Suppressor macrophage (primary cell): Measurements from ENCODE around the gene PCDH15.
A peak's percentile ranks its signal among the peaks of the same experiment; 100 is the strongest.
"Not testable (repeated sequence)": the region's sequence is repeated elsewhere in the genome, so short reads cannot be mapped to it uniquely, and the experiment has no call there.

Experiments
- DNase-seq, 4 experiments: peaks; one replicate each; pipeline ENCODE4 v3.0.0-alpha.2; 2020 to 2022

PCDH15 gene

GRCh38 chr10:54550016-54550415, 251.0 kb downstream of the PCDH15 start:
- DNase-seq = no peak

DNA sequence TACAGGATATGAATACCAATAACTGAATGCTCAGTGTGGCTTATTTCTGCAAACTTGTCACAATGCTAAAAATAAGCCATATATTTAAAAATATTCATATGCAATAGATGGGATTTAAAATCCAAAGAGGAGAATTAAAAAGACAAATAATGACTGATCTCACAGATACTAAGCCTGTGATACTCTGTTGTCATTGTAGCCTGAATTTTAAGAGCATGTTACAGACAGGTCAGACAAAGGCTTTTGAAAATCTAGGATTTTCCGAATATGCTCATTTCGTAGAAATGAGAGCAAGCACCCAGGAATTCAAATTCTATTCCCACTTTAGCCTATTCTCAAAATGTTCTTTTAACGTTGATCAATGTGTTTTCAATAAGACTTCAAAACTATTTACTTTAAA, 269.7 kb downstream of the PCDH15 start:
- no peak for DNase-seq

- no peak for DNase-seq
Measured at GRCh38 chr10:54530299-54530698, 270.7 kb downstream of the PCDH15 start.

- no peak for DNase-seq
Measured at GRCh38 chr10:54525816-54526215, 275.2 kb downstream of the PCDH15 start.

DNA sequence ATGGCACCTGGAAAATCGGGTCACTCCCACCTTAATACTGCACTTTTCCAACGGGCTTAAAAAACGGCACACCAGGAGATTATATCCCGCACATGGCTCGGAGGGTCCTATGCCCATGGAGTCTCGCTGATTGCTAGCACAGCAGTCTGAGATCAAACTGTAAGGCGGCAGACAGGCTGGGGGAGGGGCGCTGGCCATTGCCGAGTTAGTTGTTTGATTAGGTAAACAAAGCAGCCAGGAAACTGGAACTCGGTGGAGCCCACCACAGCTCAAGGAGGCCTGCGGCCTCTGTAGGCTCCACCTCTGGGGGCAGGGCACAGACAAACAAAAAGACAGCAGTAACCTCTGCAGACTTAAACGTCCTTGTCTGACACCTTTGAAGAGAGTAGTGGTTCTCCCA, 285.8 kb downstream of the PCDH15 start:
- DNase-seq = not testable (repeated sequence)

DNA sequence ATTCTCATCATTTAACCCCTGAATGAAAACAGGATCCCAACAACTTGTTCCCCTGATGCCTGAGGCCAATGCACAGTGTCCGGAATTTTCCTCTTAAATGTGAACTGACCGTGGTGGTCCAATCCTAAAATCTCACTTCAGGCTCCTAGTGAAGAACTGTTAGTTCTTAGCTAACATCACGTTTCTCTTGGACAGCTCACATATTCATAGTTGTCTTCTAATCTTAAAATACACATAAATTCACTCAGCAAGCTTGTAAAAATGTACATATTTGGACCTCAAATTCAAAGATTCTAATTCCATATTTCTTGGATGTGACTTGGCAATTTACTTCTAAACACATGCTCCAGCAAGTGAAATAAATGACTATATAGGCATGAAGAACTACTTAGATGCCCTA, 297.2 kb downstream of the PCDH15 start:
- no peak for DNase-seq

DNA sequence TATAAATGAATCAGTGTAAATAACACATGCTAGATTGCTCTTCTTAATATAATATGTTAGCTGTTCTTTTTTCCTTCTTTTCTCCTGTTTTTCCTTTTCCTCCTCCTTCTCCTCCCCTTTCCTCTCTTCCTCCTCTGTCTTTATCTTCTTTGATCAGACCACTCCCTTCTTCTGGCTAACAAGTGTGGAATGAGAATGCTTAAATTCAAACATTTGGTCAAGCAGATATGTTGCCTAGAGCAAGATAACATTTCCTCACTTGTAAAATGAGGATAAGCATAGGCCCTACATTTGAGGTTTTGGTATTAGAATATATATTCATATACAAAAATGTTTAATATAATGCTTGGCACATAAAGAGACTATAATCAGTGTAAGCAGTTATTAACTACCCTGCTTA, 299.1 kb downstream of the PCDH15 start:
- DNase-seq = no peak

DNA sequence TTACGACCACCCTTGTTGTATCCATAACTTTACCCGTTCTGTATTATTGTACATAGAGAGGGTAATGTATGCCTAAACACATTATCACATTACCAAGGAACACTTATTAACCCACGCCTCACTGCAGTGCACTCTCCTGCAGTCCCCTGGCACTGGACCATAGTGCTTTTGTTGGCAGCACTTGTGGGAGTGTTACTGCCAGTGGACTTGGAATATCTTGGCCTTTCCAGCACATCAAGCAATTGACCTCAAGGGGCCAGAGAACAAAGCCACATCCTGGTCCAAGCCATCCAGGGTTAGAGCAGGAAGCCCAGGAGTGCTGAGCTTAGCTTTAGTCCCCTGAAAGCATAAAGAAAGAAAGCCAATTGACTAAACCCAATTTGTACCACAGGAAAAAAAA, 304.2 kb downstream of the PCDH15 start:
- no peak for DNase-seq

GRCh38 chr10:54487743-54488142, 313.3 kb downstream of the PCDH15 start:
- DNase-seq = no peak

DNA sequence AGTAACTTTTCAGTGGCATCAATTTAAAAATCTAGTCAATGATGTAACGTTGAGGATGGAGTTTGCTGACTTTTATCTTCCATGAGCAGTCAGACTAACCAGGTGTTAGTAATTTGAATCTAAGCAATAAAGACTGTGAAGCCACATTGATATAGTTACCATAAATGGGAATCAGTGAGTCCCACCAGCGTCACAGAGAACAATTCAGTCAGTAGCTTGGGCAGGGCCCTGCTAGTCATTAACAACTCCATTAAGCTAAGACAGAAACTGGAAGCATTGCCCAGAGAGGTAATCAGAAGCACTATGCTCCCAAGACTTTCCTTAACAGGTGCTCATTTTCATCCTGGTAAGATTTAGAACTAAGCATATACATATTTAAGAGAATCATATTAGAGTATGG, 315.1 kb downstream of the PCDH15 start:
- DNase-seq = no peak

DNA sequence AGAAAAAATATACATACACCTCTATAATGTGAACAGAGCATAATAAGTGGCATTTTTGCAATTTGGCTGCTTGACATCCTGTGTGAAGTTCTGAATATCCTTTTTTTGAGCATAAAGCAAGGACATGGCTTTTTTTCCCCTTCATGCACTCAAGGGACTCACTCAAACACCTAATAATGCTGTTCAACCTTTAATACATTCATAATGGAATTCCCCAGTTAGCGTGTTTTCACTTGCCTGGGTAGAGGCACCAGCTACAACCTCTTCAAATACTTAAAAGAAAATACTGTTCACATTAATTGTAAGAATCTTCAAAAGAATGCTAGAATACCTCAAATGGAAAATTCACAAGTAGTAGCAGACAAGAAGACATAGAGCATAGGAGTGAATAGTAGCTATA, 316.8 kb downstream of the PCDH15 start:
- DNase-seq = no peak

DNA sequence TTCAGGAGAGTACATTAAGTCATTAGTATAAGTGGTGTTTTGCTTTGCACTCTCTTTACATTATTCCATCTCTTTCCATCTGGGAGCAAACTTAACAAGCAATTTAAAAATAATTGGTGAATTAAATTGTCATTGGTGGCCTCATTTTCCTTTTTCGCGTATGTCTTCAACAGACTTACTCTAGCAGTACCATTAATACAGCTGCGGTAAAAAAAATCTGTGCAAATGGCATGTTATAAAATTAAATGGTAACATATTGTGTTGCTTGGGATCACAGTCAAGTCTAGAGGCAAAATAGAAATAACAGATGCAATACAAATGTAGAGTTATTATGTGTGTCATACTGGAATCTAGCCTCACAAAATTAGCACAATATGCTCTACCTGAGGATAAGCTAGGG, 322.4 kb downstream of the PCDH15 start:
- no peak for DNase-seq

- no peak for DNase-seq
Measured at GRCh38 chr10:54477738-54478137, 323.3 kb downstream of the PCDH15 start.

GRCh38 chr10:54470324-54470631, 330.8 kb downstream of the PCDH15 start:
- no peak for DNase-seq

DNA sequence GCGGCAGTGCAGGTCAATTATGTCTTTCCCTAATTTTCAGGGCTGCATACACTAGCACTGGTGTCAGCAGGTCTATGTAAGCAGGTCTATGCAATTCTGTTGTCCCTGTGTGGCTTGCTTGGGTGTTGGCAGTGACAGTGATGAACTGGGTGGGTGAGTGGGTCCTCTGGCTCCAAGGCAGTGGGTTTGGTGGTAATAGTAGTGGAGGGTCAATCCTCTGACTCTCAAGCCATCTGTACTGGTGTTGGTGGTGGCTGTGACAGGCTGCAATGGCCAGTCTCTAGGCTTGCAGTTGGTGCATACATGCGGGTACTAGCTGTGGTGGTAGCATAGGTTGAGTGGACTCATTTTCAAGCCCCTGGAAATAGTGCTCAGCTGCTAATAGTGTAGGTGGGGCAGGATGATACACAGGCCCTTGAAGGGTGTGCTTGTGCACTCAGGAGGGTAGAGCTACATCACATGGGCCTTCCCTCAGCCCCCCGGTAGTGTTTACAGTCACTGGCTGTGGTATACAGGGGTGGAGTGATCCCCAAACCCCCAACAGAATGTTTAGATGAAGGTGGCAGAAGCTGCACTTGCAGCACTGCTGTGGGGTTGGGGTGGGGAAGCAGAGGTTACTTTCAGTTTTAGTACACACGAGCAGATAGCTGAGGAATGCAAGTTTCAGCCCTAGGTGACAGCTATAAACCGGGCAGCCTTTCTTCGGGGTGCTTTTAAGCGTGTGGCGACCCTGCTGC, 331.3 kb downstream of the PCDH15 start:
- DNase-seq = no peak

DNA sequence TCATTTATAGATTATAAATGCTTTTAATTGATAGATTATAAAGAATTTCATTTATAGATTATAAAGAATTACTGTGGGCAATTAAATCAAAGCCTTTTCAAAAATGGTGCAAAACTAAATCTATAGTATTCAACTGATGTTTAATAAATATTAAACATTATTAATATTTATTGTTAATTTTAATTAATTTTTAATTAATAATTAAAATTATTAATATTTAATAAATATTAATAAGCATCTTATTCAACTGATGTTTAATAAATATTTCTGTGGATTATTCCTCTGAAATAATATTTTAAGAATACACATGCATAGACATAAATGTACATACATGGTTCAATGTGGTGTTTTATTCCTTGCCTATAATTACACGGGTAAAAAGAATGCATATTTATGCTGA, 346.8 kb downstream of the PCDH15 start:
- no peak for DNase-seq

DNA sequence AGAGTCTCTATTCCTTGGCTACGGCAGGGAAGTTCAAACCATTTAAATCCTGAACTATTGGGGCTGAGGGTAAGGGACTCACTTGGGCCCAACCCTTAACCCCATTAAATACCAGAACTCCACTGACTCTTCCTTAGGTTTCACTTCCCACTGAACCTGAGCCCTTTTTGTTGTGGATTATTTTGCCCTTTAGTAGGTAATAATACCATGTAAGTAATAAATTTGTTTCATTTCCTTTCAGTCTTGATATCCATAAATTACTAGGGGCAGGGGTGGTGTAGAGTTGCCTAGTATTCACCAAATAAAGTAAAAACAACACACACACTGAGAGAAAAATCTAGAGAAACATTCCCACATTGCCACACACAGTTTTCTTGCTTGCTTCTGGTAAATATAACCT, 352.0 kb downstream of the PCDH15 start:
- DNase-seq = no peak

DNA sequence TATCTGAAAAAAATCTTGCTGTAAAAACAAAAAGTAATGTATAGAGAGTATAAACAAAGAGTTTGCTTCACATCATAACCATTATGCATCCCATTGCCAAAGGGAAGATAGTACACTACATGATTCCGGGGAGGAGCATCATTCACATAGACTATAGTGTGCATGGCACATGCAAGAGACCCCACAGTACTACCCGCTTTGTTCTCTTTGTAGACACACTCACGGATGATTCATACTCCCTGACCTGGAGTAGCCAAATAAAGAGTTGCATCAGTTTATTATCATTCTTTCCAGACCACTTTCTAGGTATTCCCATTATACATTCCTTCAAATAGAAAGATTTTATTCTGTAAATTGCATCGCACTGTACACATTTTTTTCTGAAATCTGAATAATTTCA, 356.9 kb downstream of the PCDH15 start:
- no peak for DNase-seq

- DNase-seq = no peak
Measured at GRCh38 chr10:54441275-54441674, 359.8 kb downstream of the PCDH15 start.

- DNase-seq = no peak
Measured at GRCh38 chr10:54434782-54435181, 366.2 kb downstream of the PCDH15 start.

DNA sequence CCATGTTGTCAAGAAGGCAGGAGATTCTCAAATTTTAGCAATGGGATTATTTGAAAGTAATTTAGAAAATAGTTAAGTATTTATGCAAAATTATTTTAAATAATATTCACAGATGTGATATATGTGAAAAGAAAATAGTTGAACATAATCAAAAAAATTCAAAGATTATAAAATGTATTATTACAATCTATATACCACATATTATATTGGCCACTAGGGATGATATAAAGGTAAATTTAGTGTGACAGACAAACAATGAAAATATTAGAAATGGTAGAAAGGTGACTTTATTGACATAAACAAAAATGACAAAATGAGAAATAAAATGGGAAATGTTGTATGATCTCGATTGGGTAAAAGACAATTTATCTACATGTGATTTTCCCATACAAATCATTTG, 385.5 kb downstream of the PCDH15 start:
- no peak for DNase-seq

DNA sequence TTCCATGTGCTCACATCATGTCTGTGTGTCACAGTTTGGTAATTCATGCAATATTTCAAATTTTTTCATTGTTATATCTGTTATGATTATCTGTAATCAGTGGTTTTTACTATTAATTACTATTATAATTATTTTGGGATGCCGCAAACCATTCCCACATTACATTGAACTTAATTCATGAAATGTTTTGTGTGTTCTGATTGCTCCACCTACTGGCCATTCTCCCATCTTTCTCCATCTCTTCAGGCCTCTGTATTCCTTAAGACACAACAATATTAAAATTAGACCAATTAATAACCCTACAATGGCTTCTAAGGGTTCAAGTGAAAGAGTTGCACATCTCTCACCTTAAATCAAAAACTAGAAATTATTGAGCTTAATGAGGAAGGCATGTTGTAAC, 398.5 kb downstream of the PCDH15 start:
- DNase-seq = peak in 3 of 4 experiments; percentile 5 to 9 (median 5)

DNA sequence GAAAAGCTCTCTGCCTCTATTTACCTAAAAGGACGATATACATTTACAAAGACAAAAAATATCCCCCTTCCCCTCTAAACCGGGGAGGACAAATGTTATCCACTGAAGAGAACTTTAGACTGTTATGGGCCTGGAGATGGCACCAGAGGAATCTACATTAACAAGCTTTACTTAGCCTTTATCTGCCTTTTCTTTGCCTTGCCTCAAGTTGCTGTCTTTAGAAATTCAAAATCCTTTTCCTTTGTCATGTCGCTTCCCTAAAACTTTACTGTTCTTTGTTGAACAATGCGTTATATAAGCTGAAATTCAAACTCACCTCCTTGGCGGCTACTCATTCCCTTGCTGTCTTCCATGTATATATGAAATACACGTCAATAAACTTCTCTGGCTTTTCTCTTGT, 405.0 kb downstream of the PCDH15 start:
- no peak for DNase-seq

DNA sequence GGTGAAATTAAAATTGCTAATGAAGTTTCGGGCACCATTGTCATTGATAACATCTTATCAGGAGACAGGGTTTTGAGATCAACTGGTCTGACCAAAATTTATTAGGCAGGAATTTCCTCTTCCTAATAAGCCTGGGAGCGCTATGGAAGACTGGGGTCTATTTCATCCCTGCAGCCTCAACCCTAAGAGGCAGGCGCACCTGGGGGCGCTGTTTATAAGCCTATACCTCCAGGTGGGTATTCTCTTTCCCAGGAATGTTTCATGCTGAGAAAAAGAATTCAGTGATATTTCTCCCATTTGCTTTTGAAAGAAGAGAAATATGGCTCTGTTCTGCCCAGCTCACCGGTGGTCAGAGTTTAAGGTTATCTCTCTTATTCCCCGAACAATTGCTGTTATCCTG, 406.4 kb downstream of the PCDH15 start:
- DNase-seq = not testable (repeated sequence)

DNA sequence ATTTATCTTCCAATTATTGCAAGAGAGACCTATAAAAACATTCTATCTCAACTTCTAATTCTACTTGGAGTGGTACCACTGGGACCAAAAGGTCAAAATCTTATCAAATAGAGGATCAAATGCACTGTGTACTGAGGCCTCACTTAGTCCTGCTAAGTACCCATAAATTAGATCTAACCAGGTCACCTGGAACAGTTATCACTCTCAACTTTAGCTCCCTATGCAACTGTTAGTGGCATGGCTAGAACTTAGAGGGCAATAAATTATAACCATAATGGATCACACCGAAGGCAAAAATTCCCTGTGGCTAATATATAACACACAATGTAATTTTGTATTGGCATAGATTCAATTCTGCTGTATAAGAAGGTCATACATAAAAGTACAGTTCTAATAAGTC, 428.9 kb downstream of the PCDH15 start:
- DNase-seq = no peak
